HCT116 (cell line): ENCODE measurements around the gene ITGAV.

ENCODE experiments used
- EGR1 ChIP-seq: IDR thresholded peaks from 2 replicates; pipeline ENCODE4 v1.6.1; 2012; ENCODE audit warnings: low read depth
- EZH2phosphoT487 ChIP-seq: fragments of 200-600 bp; IDR thresholded peaks from 2 replicates; pipeline ENCODE4 v1.6.1; 2018; ENCODE audit warnings: antibody characterized with exemption, borderline replicate concordance
- FOSL1 ChIP-seq: IDR thresholded peaks from 2 replicates; pipeline ENCODE4 v1.6.1; 2012; ENCODE audit warnings: low read depth
- POLR2A ChIP-seq: IDR thresholded peaks from 2 replicates; pipeline ENCODE4 v1.7.0; 2011; ENCODE audit warnings: borderline replicate concordance; ENCODE audit not compliant: insufficient read depth, insufficient read length; ENCODE audit errors: extremely low read depth
- POLR2AphosphoS5 ChIP-seq: IDR thresholded peaks from 2 replicates; pipeline ENCODE4 v1.6.1; 2011; ENCODE audit warnings: mild to moderate bottlenecking, low read depth, low read length, moderate library complexity
- RAD21 ChIP-seq: IDR thresholded peaks from 2 replicates; pipeline ENCODE4 v1.6.1; 2012; ENCODE audit warnings: low read depth, mild to moderate bottlenecking
- REST ChIP-seq: IDR thresholded peaks from 2 replicates; pipeline ENCODE4 v1.6.1; 2012; ENCODE audit warnings: low read depth
- SIN3A ChIP-seq: IDR thresholded peaks from 2 replicates; pipeline ENCODE4 v1.6.1; 2012; ENCODE audit warnings: low read depth
- ZBTB33 ChIP-seq: IDR thresholded peaks from 2 replicates; pipeline ENCODE4 v1.6.1; 2011; ENCODE audit warnings: mild to moderate bottlenecking, low read length, moderate library complexity; ENCODE audit not compliant: insufficient replicate concordance; ENCODE audit errors: extremely low read depth
- TF ChIP-seq, protein P1 (sequence below), 3 experiments: fragments of 200-600 bp in 1 of 3; sonication (generic) in 1 of 3; IDR thresholded peaks in 2 of 3; conservative IDR thresholded peaks in 1 of 3; 2 replicates each; pipeline ENCODE4 v1.5.1; 2012 to 2017; ENCODE audit warnings: low read depth in 2 of 3, low read length in 2 of 3, antibody characterized with exemption in 1 of 3, borderline replicate concordance in 1 of 3, control low read depth in 1 of 3, mild to moderate bottlenecking in 1 of 3, mixed read lengths in 1 of 3, mixed run types in 1 of 3, moderate library complexity in 1 of 3; ENCODE audit not compliant: insufficient read depth in 1 of 3

- TF ChIP-seq, protein P1, sequence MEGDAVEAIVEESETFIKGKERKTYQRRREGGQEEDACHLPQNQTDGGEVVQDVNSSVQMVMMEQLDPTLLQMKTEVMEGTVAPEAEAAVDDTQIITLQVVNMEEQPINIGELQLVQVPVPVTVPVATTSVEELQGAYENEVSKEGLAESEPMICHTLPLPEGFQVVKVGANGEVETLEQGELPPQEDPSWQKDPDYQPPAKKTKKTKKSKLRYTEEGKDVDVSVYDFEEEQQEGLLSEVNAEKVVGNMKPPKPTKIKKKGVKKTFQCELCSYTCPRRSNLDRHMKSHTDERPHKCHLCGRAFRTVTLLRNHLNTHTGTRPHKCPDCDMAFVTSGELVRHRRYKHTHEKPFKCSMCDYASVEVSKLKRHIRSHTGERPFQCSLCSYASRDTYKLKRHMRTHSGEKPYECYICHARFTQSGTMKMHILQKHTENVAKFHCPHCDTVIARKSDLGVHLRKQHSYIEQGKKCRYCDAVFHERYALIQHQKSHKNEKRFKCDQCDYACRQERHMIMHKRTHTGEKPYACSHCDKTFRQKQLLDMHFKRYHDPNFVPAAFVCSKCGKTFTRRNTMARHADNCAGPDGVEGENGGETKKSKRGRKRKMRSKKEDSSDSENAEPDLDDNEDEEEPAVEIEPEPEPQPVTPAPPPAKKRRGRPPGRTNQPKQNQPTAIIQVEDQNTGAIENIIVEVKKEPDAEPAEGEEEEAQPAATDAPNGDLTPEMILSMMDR (IDR thresholded peaks at IDR 0.05 in 2 of 3, conservative IDR thresholded peaks at IDR 0.05 in 1 of 3; ENCODE audit: borderline replicate concordance in 1 of 3, insufficient read depth in 1 of 3, low read depth in 2 of 3, low read length in 2 of 3), result no peak
- TF ChIP-seq POLR2AphosphoS5, result no peak
- TF ChIP-seq RAD21, result no peak
- TF ChIP-seq EGR1, result no peak
- no peak for TF ChIP-seq EZH2phosphoT487
- no peak for TF ChIP-seq REST
- no peak for TF ChIP-seq POLR2A
- no peak for TF ChIP-seq FOSL1
- TF ChIP-seq ZBTB33, result no peak
- no peak for TF ChIP-seq SIN3A
Observed at GRCh38 chr2:186717320-186718007, 127.6 kb downstream of the ITGAV start.
